Caco-2 (cell line): ENCODE measurements around the gene RFX5. TPM values are rescaled to one million over a fixed set of nuclear protein-coding genes. Genes with fewer than 3 reads are reported as not detected.
"Not testable (repeated sequence)": the region's sequence is repeated elsewhere in the genome, so short reads cannot be mapped to it uniquely, and the experiment has no call there.

ENCODE experiments used
- BruUV-seq: library from RNA; stranded (reverse); fragments of 400-500 nt; replicated peaks from 2 replicates; lab custom pipeline; 2021; lab: Mats Ljungman, UMichigan
- CTCF ChIA-PET: fragments of 300-600 bp; sonication (Branson Sonifier 250); formaldehyde crosslinking; loops from one replicate; lab custom pipeline; 2022; ENCODE audit warnings: antibody characterized with exemption; lab: Charles Lee
- POLR2A ChIA-PET: fragments of 300-600 bp; sonication (Branson Sonifier 250); formaldehyde crosslinking; loops from one replicate; lab custom pipeline; 2022; ENCODE audit warnings: antibody characterized with exemption; lab: Charles Lee
- DNase-seq, 2 experiments: peaks; one replicate each; pipeline versions ENCODE4 v3.0.0 to v3.0.0-alpha.2; 2020 to 2022
- H3K27me3 ChIP-seq: replicated peaks from 2 replicates; pipeline ENCODE4 v1.6.0; 2011; ENCODE audit warnings: low read length; ENCODE audit not compliant: control insufficient read depth, insufficient read depth
- H3K36me3 ChIP-seq: 2 replicates; pipeline ENCODE4 v1.5.1; 2011; ENCODE audit warnings: low read length; ENCODE audit not compliant: control insufficient read depth, insufficient read depth
- H3K4me1 ChIP-seq: fragments of 250-450 bp; sonication (Bioruptor Pico); 2 replicates; pipeline ENCODE4 v1.5.1; 2020; ENCODE audit warnings: mild to moderate bottlenecking
- H3K4me3 ChIP-seq: 2 replicates; pipeline ENCODE4 v1.5.1; 2011; ENCODE audit warnings: low read depth, mild to moderate bottlenecking, control low read depth, low read length
- H3K9me3 ChIP-seq: fragments of 250-450 bp; sonication (Bioruptor Pico); 2 replicates; pipeline ENCODE4 v1.5.1; 2020; ENCODE audit warnings: mild to moderate bottlenecking, moderate library complexity
- H3K27ac Mint-ChIP-seq: one replicate; pipeline ENCODE4 v1.8.0; 2022; ENCODE audit warnings: mixed read lengths; ENCODE audit not compliant: unreplicated experiment
- H3K27me3 Mint-ChIP-seq: one replicate; pipeline ENCODE4 v1.8.0; 2022; ENCODE audit warnings: mixed read lengths; ENCODE audit not compliant: insufficient read depth, unreplicated experiment
- H3K36me3 Mint-ChIP-seq: one replicate; pipeline ENCODE4 v1.8.0; 2022; ENCODE audit warnings: mild to moderate bottlenecking, mixed read lengths; ENCODE audit not compliant: insufficient read depth, unreplicated experiment
- H3K4me1 Mint-ChIP-seq: one replicate; pipeline ENCODE4 v1.8.0; 2022; ENCODE audit warnings: low read depth, mixed read lengths; ENCODE audit not compliant: unreplicated experiment
- H3K4me3 Mint-ChIP-seq: one replicate; pipeline ENCODE4 v1.8.0; 2022; ENCODE audit warnings: mild to moderate bottlenecking, moderate library complexity, mixed read lengths; ENCODE audit not compliant: unreplicated experiment
- H3K9me3 Mint-ChIP-seq: one replicate; pipeline ENCODE4 v1.8.0; 2022; ENCODE audit warnings: mixed read lengths; ENCODE audit not compliant: unreplicated experiment
- CTCF ChIP-seq, 2 experiments: fragments of 200-600 bp in 1 of 2; IDR thresholded peaks; 1 replicate in 1 of 2; 2 replicates in 1 of 2; pipeline versions ENCODE4 v1.5.1 to v1.8.0; 2011 to 2022; ENCODE audit warnings: antibody characterized with exemption in 1 of 2, control low read depth in 1 of 2, inconsistent platforms in 1 of 2, low read depth in 1 of 2, low read length in 1 of 2, mild to moderate bottlenecking in 1 of 2, moderate library complexity in 1 of 2; ENCODE audit not compliant: insufficient read depth in 1 of 2, severe bottlenecking in 1 of 2, unreplicated experiment in 1 of 2
- intact Hi-C: fragments of 100-400 bp; cut with micrococcal nuclease; formaldehyde crosslinking; loops from one replicate; pipeline ENCODE4 v1.10.0; 2022; ENCODE audit not compliant: unreplicated experiment
- total RNA-seq: library from RNA; stranded (reverse); gene quantifications from 2 replicates; pipeline ENCODE4 v1.2.3, GENCODE V29; 2022

RFX5 gene
- total RNA-seq, 1 experiment from 2014 or later, result 23.3 TPM

GRCh38 chr1:151391079-151391563 lies 44.1 kb upstream of the RFX5 start:
- TF ChIP-seq CTCF (IDR thresholded peaks at IDR 0.05; ENCODE audit: insufficient read depth in 1 of 2, low read depth in 1 of 2, low read length in 1 of 2, severe bottlenecking in 1 of 2, unreplicated experiment in 1 of 2), result no peak
- no TSS peak for BruUV-seq
- Histone ChIP-seq H3K4me3 (no peak overlapping the region), H3K4me1 (no peaks in the 10 kb centered on the region), H3K27me3 (no peaks in the 10 kb centered on the region), H3K9me3 (peaks cover 6% of the 10 kb centered on the region; the same call in 1 of the 2 replicates), H3K36me3 (no peaks in the 10 kb centered on the region)
- CTCF ChIA-PET, result interaction anchor here (0.7 kb wide), 1 partner anchor 54 kb away, joined by 4 read pairs; no protein-coding TSS in a partner anchor
- H3K36me3 Mint-ChIP-seq, result no peaks in the 10 kb centered on the region
- H3K4me1 Mint-ChIP-seq, result no peaks in the 10 kb centered on the region
- H3K9me3 Mint-ChIP-seq, result peaks cover 10% of the 10 kb centered on the region
- DNase-seq, result no peak
- no peaks in the 10 kb centered on the region for H3K27me3 Mint-ChIP-seq
- H3K4me3 Mint-ChIP-seq, result no peak overlapping the region
- intact Hi-C loops, result loop anchor here (10.0 kb wide), 1 partner anchor 46 kb away; the partner anchor contains the start of gene RFX5
- H3K27ac Mint-ChIP-seq, result no peak overlapping the region
- POLR2A ChIA-PET, result no interaction called here

GRCh38 chr1:151390221-151391078 lies 43.4 kb upstream of the RFX5 start:
- DNase-seq, result not testable (repeated sequence)
- intact Hi-C loops, result loop anchor here (10.0 kb wide), 1 partner anchor 46 kb away; the partner anchor contains the start of gene RFX5

GRCh38 chr1:151386002-151386401 lies 39.0 kb upstream of the RFX5 start:
- Histone ChIP-seq H3K27me3 (no peaks in the 10 kb centered on the region), H3K4me1 (no peaks in the 10 kb centered on the region), H3K4me3 (no peak overlapping the region), H3K36me3 (no peaks in the 10 kb centered on the region), H3K9me3 (no peaks in the 10 kb centered on the region)
- Mint-ChIP-seq H3K27me3 (no peaks in the 10 kb centered on the region), H3K27ac (no peak overlapping the region), H3K4me1 (no peaks in the 10 kb centered on the region), H3K9me3 (no peaks in the 10 kb centered on the region), H3K36me3 (no peaks in the 10 kb centered on the region), H3K4me3 (no peak overlapping the region)
- no TSS peak for BruUV-seq
- intact Hi-C loops, result no loop called here
- POLR2A ChIA-PET, result no interaction called here
- CTCF ChIA-PET, result no interaction called here
- DNase-seq, result no peak
- TF ChIP-seq CTCF (IDR thresholded peaks at IDR 0.05; ENCODE audit: insufficient read depth in 1 of 2, low read depth in 1 of 2, low read length in 1 of 2, severe bottlenecking in 1 of 2, unreplicated experiment in 1 of 2), result no peak

More at GRCh38 chr1:151390221-151391078, 43.4 kb upstream of the RFX5 start:
- H3K4me1 ChIP-seq, BruUV-seq, POLR2A ChIA-PET, H3K27me3 Mint-ChIP-seq, H3K4me3 ChIP-seq, H3K9me3 ChIP-seq, H3K27me3 ChIP-seq, H3K4me3 Mint-ChIP-seq, H3K36me3 Mint-ChIP-seq, H3K27ac Mint-ChIP-seq, H3K36me3 ChIP-seq, H3K4me1 Mint-ChIP-seq: not testable (repeated sequence)
- CTCF ChIA-PET, result interaction anchor here (0.7 kb wide), 1 partner anchor 54 kb away, joined by 4 read pairs; no protein-coding TSS in a partner anchor
- H3K9me3 Mint-ChIP-seq, result peaks cover 10% of the 10 kb centered on the region
